Kidney glomerular epithelial cell (primary cell): ENCODE measurements around the gene ZC2HC1C.
"Not testable (repeated sequence)": the region's sequence is repeated elsewhere in the genome, so short reads cannot be mapped to it uniquely, and the experiment has no call there.

ENCODE experiments used
- DNase-seq: peaks from one replicate; lab custom pipeline; 2025; lab: John Stamatoyannopoulos, UW

The ZC2HC1C gene

GRCh38 chr14:75091251-75091650 is 21.8 kb downstream of the ZC2HC1C start:
- no peak for DNase-seq

GRCh38 chr14:75092698-75093097 is 23.3 kb downstream of the ZC2HC1C start:
- no peak for DNase-seq

GRCh38 chr14:75094896-75095295 is 25.5 kb downstream of the ZC2HC1C start:
- no peak for DNase-seq

GRCh38 chr14:75095690-75096089 is 26.2 kb downstream of the ZC2HC1C start:
- DNase-seq = no peak

GRCh38 chr14:75096959-75097358 is 27.5 kb downstream of the ZC2HC1C start:
- DNase-seq = no peak

GRCh38 chr14:75098212-75098611 is 28.8 kb downstream of the ZC2HC1C start:
- no peak for DNase-seq

- no peak for DNase-seq
Observed at GRCh38 chr14:75098682-75099081, 29.2 kb downstream of the ZC2HC1C start.

GRCh38 chr14:75101491-75101890 is 32.0 kb downstream of the ZC2HC1C start:
- no peak for DNase-seq

- DNase-seq = no peak
Observed at GRCh38 chr14:75107186-75107585, 37.7 kb downstream of the ZC2HC1C start.

GRCh38 chr14:75109877-75110276 is 40.4 kb downstream of the ZC2HC1C start:
- DNase-seq = no peak

GRCh38 chr14:75113932-75114539 is 44.6 kb downstream of the ZC2HC1C start:
- DNase-seq = no peak

GRCh38 chr14:75119056-75119455 is 49.6 kb downstream of the ZC2HC1C start:
- DNase-seq = no peak

- DNase-seq = no peak
Observed at GRCh38 chr14:75120541-75121291, 51.3 kb downstream of the ZC2HC1C start.

- no peak for DNase-seq
Observed at GRCh38 chr14:75121552-75121951, 52.1 kb downstream of the ZC2HC1C start.

- DNase-seq = peak; percentile 20
Observed at GRCh38 chr14:75123991-75124390, 54.5 kb downstream of the ZC2HC1C start.

GRCh38 chr14:75125617-75126016 is 56.2 kb downstream of the ZC2HC1C start:
- DNase-seq = no peak

GRCh38 chr14:75126121-75126544 is 56.7 kb downstream of the ZC2HC1C start:
- DNase-seq = no peak

- DNase-seq = peak; percentile 79
Observed at GRCh38 chr14:75126679-75127473, 57.4 kb downstream of the ZC2HC1C start, which contains the start of gene NEK9. TSS of gene NEK9 (minus strand) at chr14:75127048. CDS start at chr14:75126921, 127 bp downstream.

GRCh38 chr14:75127474-75127820 is 58.0 kb downstream of the ZC2HC1C start:
- not testable (repeated sequence) for DNase-seq

- DNase-seq = no peak
Observed at GRCh38 chr14:75127903-75128595, 58.6 kb downstream of the ZC2HC1C start.

GRCh38 chr14:75128596-75128990 is 59.2 kb downstream of the ZC2HC1C start:
- DNase-seq = no peak
